Activated naive CD8-positive, alpha-beta T cell treated with anti-CD3 and anti-CD28 coated beads for 36 hours (primary cell): Measurements from ENCODE around the gene CX3CR1. TPM values are rescaled to one million over a fixed set of nuclear protein-coding genes. Genes with fewer than 3 reads are reported as not detected.
"Not testable (repeated sequence)": the region's sequence is repeated elsewhere in the genome, so short reads cannot be mapped to it uniquely, and the experiment has no call there.

Experiments used
- DNase-seq: peaks from one replicate; pipeline ENCODE4 v3.0.0; 2021
- H3K27ac Mint-ChIP-seq: one replicate; pipeline ENCODE4 v1.8.0; 2022; ENCODE audit warnings: mild to moderate bottlenecking, moderate library complexity, mixed read lengths
- H3K27me3 Mint-ChIP-seq: one replicate; pipeline ENCODE4 v1.8.0; 2022; ENCODE audit warnings: mild to moderate bottlenecking, mixed read lengths
- H3K36me3 Mint-ChIP-seq: one replicate; pipeline ENCODE4 v1.8.0; 2021; ENCODE audit warnings: mild to moderate bottlenecking, mixed read lengths
- H3K4me1 Mint-ChIP-seq: one replicate; pipeline ENCODE4 v1.8.0; 2021; ENCODE audit warnings: mixed read lengths
- H3K4me3 Mint-ChIP-seq: one replicate; pipeline ENCODE4 v1.8.0; 2022; ENCODE audit warnings: mild to moderate bottlenecking, moderate library complexity, mixed read lengths
- H3K9me3 Mint-ChIP-seq: one replicate; pipeline ENCODE4 v1.8.0; 2022; ENCODE audit warnings: mixed read lengths
- total RNA-seq, 2 experiments: library from RNA; stranded (reverse); gene quantifications; one replicate each; pipeline ENCODE4 v1.2.3, GENCODE V29; 2021

CX3CR1 gene
- under 1 TPM; 0.08 to 0.25 TPM for total RNA-seq

DNA sequence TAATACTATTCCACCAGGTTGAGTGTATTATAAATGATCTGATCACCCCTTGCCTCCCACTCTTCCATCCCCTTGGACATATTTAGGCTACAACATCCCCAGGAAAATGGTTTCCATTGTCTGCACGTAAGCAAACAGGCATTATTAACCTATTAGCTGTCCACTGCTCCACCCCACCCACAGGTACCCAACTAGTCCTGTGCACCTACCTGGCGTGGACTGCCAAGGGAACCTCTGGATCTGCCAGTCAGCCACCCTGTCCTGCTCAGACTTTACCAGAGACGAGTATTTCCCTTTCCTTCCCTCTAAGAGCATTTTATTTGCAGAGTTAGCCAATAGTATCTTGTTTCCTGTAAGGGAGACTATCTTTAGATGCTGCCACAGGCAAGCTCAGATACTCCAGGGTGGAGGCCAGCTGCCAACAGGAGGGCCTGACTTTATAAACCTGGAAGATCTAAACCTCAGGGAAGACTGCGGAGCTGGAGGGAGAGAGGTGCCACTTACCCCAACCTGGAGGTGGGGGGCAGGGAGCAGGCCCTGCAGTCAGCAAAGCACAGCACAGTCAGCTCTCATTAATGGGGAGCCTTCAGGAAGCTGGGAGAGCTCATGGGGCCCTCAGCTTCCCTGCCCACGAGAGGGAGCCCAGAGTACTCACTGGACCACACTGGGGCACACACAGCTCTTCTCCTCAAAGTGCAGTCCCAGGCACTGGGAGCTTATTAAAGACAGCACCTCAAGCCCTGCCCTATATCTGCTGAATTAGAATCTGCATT lies at the start of gene CX3CR1:
TSS of gene CX3CR1 (minus strand) at position 292 of the 773 bp plus-strand sequence. CDS start 13,527 bp downstream, outside the sequence.
- H3K9me3 Mint-ChIP-seq, result no peaks in the 10 kb centered on the region
- peaks cover 13% of the 10 kb centered on the region for H3K4me1 Mint-ChIP-seq
- no peak within 1 kb of the TSS for H3K4me3 Mint-ChIP-seq
- no peak within 1 kb of the TSS for H3K27ac Mint-ChIP-seq
- peaks cover 6% of the 10 kb centered on the region for H3K27me3 Mint-ChIP-seq
- DNase-seq, result no peak
- H3K36me3 Mint-ChIP-seq, result no peaks in the 10 kb centered on the region

- Mint-ChIP-seq H3K27ac (no peak within 1 kb of the TSS), H3K4me3 (no peak within 1 kb of the TSS), H3K4me1 (peaks cover 10% of the 10 kb centered on the region)
Measured at GRCh38 chr3:39329493-39329892, 49.7 kb upstream of the CX3CR1 start, which contains the start of gene CCR8. CCR8 (plus strand) TSS chr3:39329709; CDS start chr3:39332332, 2,623 bp downstream.

GRCh38 chr3:39327746-39328349 lies 48.0 kb upstream of the CX3CR1 start:
- no peaks in the 10 kb centered on the region for H3K9me3 Mint-ChIP-seq
- H3K4me1 Mint-ChIP-seq, result peaks cover 17% of the 10 kb centered on the region
- DNase-seq, result no peak

More at GRCh38 chr3:39329493-39329892, 49.7 kb upstream of the CX3CR1 start, which contains the start of gene CCR8:
- Mint-ChIP-seq H3K36me3 (no peaks in the 10 kb centered on the region), H3K9me3 (no peaks in the 10 kb centered on the region), H3K27me3 (no peaks in the 10 kb centered on the region)
- no peak for DNase-seq

DNA sequence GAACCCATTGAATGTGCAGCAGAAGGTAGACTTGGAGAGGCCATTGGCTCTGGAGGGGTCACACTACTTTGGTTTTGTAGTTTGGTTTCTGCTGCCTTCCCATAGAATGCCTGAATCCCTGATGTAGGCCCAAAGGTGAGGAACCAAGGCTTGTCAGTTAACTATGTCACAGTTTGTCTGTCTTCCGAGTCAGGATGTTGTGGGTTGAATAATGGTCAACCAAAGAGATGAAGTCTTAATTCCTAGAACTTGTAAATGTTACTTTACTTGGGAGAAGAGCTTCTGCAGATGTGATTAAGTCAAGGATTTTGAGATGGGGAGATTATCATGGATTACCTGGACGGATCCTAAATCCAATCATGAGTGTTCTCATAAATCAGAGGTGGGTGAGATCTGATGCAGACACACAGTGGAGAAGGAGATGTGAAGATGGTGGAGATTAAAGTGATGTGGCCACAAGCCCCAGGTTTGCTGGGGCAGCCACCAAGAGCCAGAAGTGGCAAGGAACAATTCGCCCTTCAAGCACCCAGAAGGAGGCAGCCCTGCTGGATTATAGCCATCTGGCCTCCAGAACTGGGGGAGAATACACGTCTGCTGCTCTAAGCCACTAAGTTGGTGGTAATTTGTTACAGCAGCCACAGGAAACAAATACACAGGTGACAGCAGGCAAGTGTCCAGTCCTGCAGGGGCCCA lies 47.4 kb upstream of the CX3CR1 start:
- Mint-ChIP-seq H3K9me3 (no peaks in the 10 kb centered on the region), H3K27me3 (no peaks in the 10 kb centered on the region), H3K4me1 (peaks cover 20% of the 10 kb centered on the region), H3K36me3 (no peaks in the 10 kb centered on the region), H3K4me3 (no peak overlapping the region), H3K27ac (no peak overlapping the region)
- no peak for DNase-seq

More at GRCh38 chr3:39327746-39328349, 48.0 kb upstream of the CX3CR1 start:
- H3K36me3 Mint-ChIP-seq, result no peaks in the 10 kb centered on the region
- H3K27ac Mint-ChIP-seq, result no peak overlapping the region
- no peaks in the 10 kb centered on the region for H3K27me3 Mint-ChIP-seq
- H3K4me3 Mint-ChIP-seq, result no peak overlapping the region

- DNase-seq, result no peak
- H3K27ac Mint-ChIP-seq, result no peak overlapping the region
- peaks cover 22% of the 10 kb centered on the region for H3K4me1 Mint-ChIP-seq
- no peaks in the 10 kb centered on the region for H3K36me3 Mint-ChIP-seq
- H3K9me3 Mint-ChIP-seq, result no peaks in the 10 kb centered on the region
- no peaks in the 10 kb centered on the region for H3K27me3 Mint-ChIP-seq
- no peak overlapping the region for H3K4me3 Mint-ChIP-seq
Measured at GRCh38 chr3:39325236-39325635, 45.4 kb upstream of the CX3CR1 start.

DNA sequence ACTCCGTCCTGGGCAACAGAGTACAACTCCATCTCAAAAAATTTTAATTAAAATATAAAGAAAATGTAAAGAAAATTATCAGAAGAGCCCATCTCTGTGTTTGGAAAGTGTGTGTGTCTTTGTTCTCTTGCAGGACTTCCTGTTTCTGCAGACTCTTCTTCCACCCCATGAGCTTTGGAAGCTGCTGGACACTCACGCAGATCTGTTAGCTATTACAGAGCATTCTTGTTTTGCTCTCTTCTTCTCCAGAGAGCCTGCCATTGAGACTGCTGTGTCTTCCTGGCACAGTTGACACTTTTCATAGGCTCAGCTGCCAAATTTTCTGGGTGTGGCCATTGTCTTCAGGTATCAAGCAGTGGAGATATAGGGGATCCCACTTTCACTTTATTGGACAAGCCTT lies 43.7 kb upstream of the CX3CR1 start:
- Mint-ChIP-seq H3K4me1 (peaks cover 22% of the 10 kb centered on the region), H3K4me3 (no peak overlapping the region), H3K27me3 (no peaks in the 10 kb centered on the region), H3K9me3 (no peaks in the 10 kb centered on the region), H3K27ac (no peak overlapping the region), H3K36me3 (no peaks in the 10 kb centered on the region)
- DNase-seq, result no peak

DNA sequence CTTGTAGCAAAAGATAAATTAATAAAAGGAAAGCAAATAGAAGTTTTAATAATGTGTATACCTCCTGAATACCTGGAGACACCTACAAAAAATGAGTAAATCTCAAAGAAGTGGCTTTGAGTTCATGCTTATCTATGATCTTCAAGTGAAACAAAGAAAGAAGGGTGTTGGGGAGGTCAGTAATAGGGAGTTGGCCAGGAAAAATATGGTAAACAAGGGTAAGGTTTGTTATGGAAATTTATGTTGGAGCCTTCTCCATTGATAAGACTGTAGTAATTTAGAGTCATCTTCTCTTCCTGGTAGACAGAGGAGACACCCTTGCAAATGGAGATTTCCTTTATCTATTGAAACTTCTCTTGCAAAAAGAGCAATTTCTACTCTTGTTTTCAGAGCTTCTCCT lies 43.1 kb upstream of the CX3CR1 start:
- no peak overlapping the region for H3K27ac Mint-ChIP-seq

GRCh38 chr3:39322209-39322715 lies 42.4 kb upstream of the CX3CR1 start:
- H3K4me1 Mint-ChIP-seq, result peaks cover 16% of the 10 kb centered on the region
- not testable (repeated sequence) for H3K9me3 Mint-ChIP-seq, H3K27ac Mint-ChIP-seq, H3K4me3 Mint-ChIP-seq, H3K27me3 Mint-ChIP-seq, DNase-seq, H3K36me3 Mint-ChIP-seq

More for the DNA sequence above, 43.1 kb upstream of the CX3CR1 start:
- Mint-ChIP-seq H3K36me3 (no peaks in the 10 kb centered on the region), H3K4me3 (no peak overlapping the region), H3K4me1 (peaks cover 19% of the 10 kb centered on the region), H3K27me3 (no peaks in the 10 kb centered on the region), H3K9me3 (no peaks in the 10 kb centered on the region)
- DNase-seq, result no peak

- not testable (repeated sequence) for H3K27ac Mint-ChIP-seq, DNase-seq, H3K36me3 Mint-ChIP-seq, H3K27me3 Mint-ChIP-seq, H3K9me3 Mint-ChIP-seq, H3K4me3 Mint-ChIP-seq
- H3K4me1 Mint-ChIP-seq, result peaks cover 13% of the 10 kb centered on the region
Measured at GRCh38 chr3:39321574-39321983, 41.7 kb upstream of the CX3CR1 start.

DNA sequence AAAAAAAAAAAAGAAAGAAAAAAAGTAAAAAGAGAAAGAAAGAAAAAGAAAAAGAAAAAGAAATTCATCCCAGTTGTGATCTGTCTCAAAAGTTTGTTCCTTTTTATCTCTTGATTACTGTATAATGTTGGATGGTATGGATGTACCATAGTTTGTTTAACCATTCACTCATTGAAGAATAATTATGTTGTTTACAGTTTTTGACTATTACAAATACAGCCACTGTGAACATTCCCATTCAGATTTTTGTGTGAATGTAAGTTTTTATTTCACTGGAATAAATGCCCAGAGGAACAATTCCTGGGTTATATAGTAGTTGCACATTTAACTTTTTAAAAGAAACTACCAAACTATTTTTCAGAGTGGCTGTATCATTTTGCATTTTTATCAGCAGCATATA lies 39.4 kb upstream of the CX3CR1 start:
- peaks cover 16% of the 10 kb centered on the region for H3K4me1 Mint-ChIP-seq
- H3K36me3 Mint-ChIP-seq, result no peaks in the 10 kb centered on the region
- H3K27ac Mint-ChIP-seq, result no peak overlapping the region
- no peak overlapping the region for H3K4me3 Mint-ChIP-seq
- peaks cover 5% of the 10 kb centered on the region for H3K9me3 Mint-ChIP-seq
- no peak for DNase-seq
- no peaks in the 10 kb centered on the region for H3K27me3 Mint-ChIP-seq

DNA sequence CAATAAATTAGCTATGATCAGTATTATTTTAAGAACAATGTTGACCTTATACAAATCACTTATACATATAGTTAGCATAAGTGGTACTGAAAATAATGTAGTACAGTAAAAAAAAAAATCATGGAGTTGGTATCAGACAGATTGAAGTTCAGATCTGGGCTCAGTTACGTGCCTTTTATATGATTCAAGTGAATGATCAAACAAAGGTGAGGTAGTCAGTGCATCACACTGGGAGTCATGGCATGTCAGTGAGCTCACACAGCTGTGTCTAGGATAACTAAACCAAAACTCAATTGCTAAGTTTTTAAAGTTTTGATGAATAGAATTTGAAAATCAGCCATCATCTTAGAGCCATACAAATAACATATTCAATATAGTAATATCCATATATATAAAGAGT lies 38.5 kb upstream of the CX3CR1 start:
- no peak overlapping the region for H3K27ac Mint-ChIP-seq
- H3K4me1 Mint-ChIP-seq, result peaks cover 13% of the 10 kb centered on the region
- H3K36me3 Mint-ChIP-seq, result peaks cover 3% of the 10 kb centered on the region
- H3K9me3 Mint-ChIP-seq, result peaks cover 7% of the 10 kb centered on the region
- H3K27me3 Mint-ChIP-seq, result no peaks in the 10 kb centered on the region
- no peak for DNase-seq
- H3K4me3 Mint-ChIP-seq, result no peak overlapping the region

GRCh38 chr3:39317571-39318169 lies 37.8 kb upstream of the CX3CR1 start:
- no peaks in the 10 kb centered on the region for H3K27me3 Mint-ChIP-seq
- peaks cover 7% of the 10 kb centered on the region for H3K4me1 Mint-ChIP-seq
- no peak for DNase-seq
- H3K27ac Mint-ChIP-seq, result no peak overlapping the region
- H3K4me3 Mint-ChIP-seq, result no peak overlapping the region
- peaks cover 7% of the 10 kb centered on the region for H3K9me3 Mint-ChIP-seq
- H3K36me3 Mint-ChIP-seq, result peaks cover 4% of the 10 kb centered on the region

DNA sequence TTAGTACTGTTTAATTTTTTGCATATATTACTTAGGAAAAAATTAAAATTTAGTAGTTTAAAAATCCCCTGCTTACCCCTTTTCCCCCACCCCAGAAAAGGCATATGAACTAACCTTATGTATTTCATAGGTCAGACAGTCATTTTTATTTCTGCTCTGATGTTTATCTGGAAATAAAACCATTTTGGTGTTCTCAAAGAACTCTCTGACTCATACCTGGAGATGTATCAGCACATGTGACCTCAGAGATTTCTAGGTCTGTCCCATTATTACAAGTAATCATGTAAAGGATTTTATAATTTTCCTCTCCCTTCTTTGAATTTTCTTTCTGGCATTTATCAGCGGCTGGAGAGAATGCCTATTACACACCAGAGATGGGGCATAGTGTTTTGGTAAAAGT lies 35.6 kb upstream of the CX3CR1 start:
- no peak for DNase-seq
- peak overlapping the region; percentile 40 for H3K27ac Mint-ChIP-seq
- H3K9me3 Mint-ChIP-seq, result peaks cover 12% of the 10 kb centered on the region
- peaks cover 4% of the 10 kb centered on the region for H3K4me1 Mint-ChIP-seq
- H3K36me3 Mint-ChIP-seq, result peaks cover 4% of the 10 kb centered on the region
- H3K4me3 Mint-ChIP-seq, result no peak overlapping the region
- no peaks in the 10 kb centered on the region for H3K27me3 Mint-ChIP-seq

- Mint-ChIP-seq H3K27ac (no peak overlapping the region), H3K9me3 (peaks cover 12% of the 10 kb centered on the region)
Measured at GRCh38 chr3:39313289-39313688, 33.5 kb upstream of the CX3CR1 start.

DNA sequence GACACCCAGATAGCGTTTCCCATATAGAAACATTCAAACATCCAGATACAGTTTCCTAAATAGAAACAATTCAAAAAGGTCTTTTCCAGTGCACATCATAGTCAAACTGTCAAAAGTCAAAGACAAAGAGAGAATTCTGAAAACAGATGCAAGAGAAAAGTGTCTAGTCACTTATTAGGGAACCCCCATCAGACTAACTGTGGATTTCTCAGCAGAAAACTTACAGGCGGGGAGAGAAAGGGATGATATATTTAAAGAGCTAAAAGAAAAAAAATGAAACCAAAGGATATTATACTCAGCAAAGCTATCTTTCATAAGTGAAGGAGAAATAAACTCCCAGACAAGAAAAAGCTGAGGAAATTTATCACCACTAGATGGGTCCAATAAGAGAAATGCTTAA lies 22.3 kb upstream of the CX3CR1 start:
- peaks cover 8% of the 10 kb centered on the region for H3K36me3 Mint-ChIP-seq
- no peaks in the 10 kb centered on the region for H3K4me1 Mint-ChIP-seq
- H3K27ac Mint-ChIP-seq, result no peak overlapping the region
- no peak for DNase-seq
- H3K4me3 Mint-ChIP-seq, result no peak overlapping the region
- H3K27me3 Mint-ChIP-seq, result no peaks in the 10 kb centered on the region
- H3K9me3 Mint-ChIP-seq, result peaks cover 39% of the 10 kb centered on the region

More at GRCh38 chr3:39313289-39313688, 33.5 kb upstream of the CX3CR1 start:
- Mint-ChIP-seq H3K27me3 (no peaks in the 10 kb centered on the region), H3K4me3 (no peak overlapping the region), H3K4me1 (peaks cover 4% of the 10 kb centered on the region), H3K36me3 (peaks cover 4% of the 10 kb centered on the region)
- no peak for DNase-seq
